HG02885 (cell line): ENCODE measurements around the gene TXNDC8.
"Not testable (repeated sequence)": the region's sequence is repeated elsewhere in the genome, so short reads cannot be mapped to it uniquely, and the experiment has no call there.

Experiments used
- ATAC-seq: cut with Tn5 transposase; IDR thresholded peaks from one replicate; pipeline ENCODE4 v1.9.1; 2021; ENCODE audit warnings: mild to moderate bottlenecking; ENCODE audit not compliant: unreplicated experiment, poor library complexity

Gene TXNDC8

DNA sequence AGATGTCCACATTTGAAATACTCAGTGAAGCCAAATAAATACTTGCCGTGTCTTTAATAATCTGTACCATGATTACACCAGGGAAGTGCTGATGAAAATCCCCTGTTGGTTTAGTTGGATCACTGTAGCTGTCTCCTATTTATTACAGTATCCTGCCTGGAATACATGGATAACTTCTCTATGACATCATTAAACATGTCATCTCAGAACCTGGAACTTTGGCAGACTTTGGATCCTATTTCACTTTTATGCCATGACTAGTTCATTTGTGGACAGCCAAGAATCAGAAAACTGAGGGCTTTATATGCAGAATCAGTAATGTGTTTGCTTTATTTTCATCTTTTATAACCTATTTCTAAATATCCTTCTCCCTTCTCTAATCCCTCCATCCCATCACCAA, at the start of gene TXNDC8:
TSS of gene TXNDC8 (minus strand) at position 137 of the 400 bp plus-strand sequence.
- no peak for ATAC-seq

DNA sequence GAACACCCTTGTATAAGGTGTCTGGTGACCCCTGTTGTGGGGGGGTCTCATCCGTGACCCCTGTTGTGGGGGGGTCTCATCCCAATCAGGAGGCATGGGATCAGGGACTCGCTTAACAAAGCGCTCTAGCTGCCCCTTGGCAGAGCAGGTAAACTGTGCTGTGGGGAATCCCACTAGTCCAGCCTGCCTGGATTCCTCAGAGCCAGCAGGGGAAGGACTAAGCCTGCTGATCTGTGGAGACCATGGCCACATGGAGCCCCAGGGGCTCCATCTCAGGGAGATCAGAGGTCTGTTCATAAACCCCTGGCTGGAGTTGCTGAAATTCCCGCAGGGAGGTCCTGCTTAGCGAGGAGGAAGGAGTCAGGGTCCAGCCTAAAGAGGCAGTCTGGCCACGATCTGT, 45.8 kb upstream of the TXNDC8 start:
- ATAC-seq = no peak

DNA sequence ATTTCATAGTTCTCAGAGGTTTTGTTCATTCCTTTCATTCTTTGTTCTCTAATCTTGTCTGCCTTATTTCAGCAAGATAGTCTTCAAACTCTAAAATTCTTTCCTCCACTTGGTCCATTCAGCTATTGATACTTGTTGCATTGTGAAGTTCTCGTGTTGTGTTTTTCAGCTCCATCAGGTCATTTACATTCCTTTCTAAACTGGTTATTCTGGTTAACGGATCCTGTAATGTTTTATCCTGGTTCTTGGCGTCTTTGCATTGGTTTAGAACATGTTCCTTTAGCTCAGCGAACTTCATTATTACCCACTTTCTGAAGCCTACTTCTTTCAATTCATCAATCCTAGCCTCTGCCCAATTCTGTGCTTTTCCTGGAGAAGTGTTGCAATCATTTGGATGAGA, 45.1 kb upstream of the TXNDC8 start:
- no peak for ATAC-seq

DNA sequence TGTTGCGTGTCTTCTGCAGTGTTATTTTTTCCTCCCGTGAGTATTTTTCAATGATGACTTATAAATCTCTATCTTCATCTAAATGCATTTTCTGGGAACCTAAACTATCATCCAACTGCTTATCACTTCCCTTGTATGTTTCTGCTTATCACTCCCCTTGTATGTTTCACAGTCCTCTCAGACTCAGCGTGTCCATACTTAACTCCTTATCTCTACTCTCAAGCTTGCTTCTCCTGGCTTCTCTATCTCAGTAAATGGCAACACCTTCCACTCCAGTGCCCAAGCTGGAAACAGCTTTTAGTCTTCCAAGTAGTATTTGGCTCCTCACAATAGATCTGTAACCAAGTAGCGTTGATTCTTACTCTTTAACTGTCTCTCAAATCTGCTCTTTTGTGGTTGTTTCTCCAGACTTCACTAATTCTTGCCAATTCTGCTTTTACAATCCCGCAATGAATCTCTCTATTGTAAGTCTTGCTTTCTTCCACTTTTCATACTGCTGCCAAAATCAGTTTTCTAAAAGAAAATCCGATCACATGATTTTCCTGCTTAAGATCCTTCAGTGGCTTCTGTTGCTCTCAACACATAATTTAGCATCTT, 33.8 kb upstream of the TXNDC8 start:
- no peak for ATAC-seq

DNA sequence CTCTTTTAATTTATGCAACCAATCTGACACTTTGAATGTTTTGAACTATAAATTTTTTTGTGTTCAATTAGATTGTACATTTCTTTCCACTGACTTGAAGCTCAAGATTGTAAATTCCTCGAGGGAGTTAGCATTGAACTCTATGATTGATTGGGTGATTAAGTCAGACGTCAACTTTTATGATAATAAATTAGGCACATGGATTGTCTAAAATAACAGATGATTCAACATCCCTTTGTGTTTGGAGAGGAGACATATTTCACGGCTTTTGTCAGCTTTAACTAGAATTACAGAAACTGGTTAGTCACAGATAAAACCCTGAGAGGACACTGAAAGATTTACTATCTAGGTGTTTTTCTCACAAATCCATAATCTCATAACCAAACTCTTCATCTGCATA, 32.7 kb upstream of the TXNDC8 start:
- ATAC-seq = no peak

DNA sequence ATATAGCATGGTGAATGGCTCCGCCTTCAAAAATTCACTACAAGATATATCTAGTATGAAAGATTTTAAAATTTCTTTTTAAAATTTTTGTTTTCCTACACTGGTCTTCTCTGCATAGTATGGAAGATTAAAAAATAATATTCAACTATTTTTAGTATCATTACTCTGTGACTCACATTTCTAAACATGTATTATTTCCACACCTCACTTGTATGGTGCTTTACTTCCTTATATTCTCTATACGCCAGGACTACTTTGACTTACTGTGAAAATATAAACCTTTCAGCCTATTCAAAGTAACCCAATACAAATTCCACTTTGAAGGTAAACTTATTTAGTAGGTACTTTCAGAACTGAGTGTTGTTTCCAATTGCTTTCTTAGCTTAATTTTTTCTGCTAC, 26.8 kb upstream of the TXNDC8 start:
- no peak for ATAC-seq

DNA sequence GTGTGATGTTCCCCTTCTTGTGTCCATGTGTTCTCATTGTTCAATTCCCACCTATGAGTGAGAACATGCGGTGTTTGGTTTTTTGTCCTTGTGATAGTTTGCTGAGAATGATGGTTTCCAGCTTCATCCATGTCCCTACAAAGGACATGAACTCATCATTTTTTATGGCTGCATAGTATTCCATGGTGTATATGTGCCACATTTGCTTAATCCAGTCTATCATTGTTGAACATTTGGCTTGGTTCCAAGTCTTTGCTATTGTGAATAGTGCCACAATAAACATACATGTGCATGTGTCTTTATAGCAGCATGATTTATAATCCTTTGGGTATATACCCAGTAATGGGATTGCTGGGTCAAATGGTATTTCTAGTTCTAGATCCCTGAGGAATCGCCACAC, 21.3 kb upstream of the TXNDC8 start:
- ATAC-seq = not testable (repeated sequence)

DNA sequence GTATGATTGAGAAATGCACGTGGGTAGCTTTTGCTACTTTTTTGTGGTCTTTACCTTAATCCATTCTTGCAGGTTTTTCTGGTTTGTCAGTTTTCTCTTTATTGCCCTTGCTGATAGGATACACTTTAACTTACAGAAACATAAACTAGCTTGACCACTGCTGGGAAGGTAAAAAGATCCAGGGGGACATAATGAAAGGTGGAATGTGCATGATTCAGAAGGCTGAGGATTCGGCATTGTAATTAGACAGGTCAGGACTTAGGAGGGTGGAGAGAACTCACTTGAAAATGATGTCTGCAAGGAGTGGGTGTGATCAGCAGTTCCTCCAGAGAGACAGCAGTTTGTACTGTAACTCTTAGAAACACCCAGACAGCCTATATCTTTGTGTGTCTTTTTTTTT, 19.8 kb upstream of the TXNDC8 start:
- ATAC-seq = no peak

DNA sequence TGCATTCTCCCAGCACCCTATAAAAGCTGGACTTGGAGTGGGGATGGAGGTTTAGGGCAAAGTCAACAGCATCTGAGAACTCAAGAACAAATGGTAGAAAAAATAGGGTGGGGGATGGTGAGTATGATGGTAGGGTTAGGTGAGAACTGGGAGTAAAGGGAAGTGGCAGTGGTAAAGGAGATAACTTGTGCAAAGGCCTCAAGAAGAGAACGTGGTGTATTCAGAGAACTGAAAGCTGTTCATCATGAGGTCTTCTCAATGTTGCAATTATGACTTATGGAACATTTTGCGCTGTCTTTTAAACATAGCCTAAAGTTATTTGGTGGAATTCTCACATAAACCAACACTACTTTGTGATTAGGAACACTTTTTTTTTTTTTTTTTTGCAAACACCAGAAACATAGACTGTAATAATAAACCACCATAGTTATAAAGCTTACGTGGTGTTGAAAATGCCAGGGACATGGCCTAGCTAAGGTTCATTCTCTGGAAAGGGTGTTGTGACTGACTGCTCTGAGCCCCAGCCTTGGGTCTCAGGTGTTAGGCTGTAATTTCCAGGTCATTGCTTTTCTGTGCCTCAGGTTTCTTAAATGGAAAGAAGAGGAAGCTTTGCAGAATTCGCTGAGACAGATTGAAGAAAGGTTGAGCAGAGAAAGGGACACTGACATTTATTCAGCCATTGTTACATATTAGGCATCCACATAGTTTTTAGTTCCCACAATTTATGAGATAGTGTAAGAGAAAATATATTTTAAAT, 19.2 kb upstream of the TXNDC8 start:
- ATAC-seq = no peak

DNA sequence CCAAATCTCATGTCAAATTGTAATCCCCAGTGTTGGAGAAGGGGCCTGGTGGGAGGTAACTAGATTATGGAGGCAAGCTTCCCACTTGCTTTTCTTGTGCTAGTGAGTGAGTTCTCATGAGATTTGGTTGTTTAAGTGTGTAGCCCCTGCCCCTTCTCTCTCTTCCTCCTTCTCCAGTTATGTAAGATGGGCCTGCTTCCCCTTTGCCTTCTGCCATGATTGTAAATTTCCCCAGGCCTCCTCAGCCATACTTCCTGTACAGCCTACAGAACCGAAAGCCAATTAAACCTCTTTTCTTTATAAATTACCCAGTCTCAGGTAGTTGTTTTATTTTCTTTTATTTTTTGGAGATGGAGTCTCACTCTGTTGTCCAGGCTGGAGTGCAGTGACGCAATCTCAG, 18.2 kb upstream of the TXNDC8 start:
- no peak for ATAC-seq

DNA sequence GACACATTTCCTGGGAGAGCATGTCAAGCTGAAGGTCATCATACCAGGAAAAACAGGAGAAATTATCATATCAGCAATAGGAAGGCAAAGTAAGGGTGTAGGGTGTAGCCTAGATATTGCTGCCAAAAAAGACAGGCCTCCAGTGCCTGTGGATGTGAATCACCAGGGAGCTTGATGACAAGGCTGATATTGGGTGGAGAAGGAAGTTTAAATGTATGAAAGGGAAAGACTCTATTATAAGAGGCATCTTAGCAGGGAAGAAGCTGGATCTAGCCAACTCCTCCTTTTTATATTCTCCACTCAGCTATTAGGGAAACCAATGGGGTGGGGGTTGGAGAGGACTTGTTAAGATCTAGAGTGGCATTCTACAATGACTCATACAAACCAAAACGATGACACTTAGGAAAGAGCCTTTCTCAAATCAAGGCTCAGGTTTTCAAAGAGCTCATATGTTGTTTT, 13.4 kb upstream of the TXNDC8 start:
- no peak for ATAC-seq

DNA sequence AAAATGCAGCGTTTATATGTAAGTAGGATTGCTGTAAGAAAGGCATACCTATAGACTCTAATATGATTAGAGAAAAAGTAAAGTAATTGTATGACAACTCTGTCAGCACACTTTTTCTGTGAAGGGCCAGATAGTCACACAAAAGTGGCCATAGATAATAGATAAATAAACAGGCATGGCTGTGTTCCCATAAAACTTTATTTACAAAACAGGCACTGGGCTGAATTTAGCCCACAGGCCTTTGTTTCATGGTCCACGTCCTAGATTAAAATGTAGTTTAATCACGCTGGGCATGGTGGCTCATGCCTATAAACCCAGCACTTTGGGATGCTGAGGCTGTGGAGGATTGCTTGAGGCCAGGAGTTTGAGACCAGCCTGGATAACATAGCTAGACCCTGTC, 8.7 kb upstream of the TXNDC8 start:
- no peak for ATAC-seq

DNA sequence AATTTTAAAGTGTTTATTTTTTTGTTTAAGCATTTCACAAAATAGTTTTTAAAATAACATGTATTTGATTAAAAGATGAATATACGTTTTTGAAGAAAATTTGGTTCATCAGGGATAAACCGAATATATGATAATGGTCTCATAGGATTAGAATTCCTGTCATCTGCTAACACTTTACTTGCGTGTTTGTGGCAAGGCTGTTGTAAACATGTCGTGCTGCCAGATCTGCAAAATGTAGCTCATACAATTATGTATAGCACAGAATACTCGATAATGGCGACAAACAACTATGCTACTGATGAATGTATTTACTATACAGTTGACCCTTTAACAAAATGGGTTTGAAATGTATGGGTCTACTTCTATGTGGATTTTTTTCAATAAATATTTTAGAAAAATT, 7.2 kb upstream of the TXNDC8 start:
- no peak for ATAC-seq

DNA sequence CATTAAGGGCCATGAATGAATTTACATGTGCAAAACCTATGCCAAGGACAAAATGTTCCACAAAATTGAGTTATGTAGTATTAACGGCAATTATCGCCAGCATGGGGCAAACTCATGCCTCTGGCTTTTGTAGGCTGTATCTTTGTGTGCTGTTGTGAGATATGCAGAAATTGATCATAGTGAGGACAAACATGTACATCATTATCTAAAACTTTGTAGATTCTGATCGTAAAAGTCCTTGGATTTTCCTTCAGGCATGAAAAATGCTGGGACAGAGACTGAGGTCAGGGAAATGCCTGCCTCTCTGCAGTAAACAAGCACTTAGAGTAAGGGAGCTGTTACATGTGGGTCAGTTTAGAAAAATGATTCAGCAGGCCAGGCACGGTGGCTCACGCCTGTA, 5.9 kb upstream of the TXNDC8 start:
- ATAC-seq = no peak

DNA sequence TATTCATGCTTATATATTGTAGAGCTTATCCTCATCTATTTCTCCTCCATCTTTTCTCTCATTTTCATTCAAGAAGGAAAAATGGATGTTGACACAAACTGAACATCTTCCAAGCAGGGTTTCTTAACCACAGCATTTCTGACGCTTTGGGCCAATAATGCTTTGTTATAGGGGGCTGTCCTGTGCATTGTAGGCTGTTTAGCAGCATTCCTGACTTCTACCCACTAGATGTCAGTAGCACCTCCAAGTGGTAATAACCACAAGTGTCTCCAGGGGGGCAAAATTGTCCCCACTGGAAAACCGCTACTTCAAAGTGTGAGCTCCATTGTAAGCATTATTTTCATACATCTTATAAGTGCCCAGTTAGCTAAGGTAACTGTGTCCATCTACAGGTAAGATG, 2.6 kb upstream of the TXNDC8 start:
- ATAC-seq = no peak

DNA sequence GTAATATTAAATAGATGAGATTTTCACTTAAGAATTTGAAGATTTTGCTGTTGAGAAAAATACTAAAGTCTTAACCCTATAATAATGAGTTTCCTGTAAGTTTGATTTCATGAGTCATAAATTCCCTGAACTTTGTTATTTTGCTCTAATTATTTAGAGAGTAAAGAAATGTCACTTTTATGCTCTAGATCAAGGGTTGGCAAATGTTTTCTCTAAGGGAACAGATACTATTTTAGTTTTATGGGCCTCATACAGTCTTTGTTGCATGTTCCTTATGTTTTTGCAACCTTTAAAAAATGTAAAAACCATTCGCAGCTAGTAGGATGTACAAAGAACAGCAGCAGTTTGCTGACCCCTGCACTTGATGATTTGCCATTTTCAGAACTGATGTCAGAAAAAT, 480 bp upstream of the TXNDC8 start:
- no peak for ATAC-seq

DNA sequence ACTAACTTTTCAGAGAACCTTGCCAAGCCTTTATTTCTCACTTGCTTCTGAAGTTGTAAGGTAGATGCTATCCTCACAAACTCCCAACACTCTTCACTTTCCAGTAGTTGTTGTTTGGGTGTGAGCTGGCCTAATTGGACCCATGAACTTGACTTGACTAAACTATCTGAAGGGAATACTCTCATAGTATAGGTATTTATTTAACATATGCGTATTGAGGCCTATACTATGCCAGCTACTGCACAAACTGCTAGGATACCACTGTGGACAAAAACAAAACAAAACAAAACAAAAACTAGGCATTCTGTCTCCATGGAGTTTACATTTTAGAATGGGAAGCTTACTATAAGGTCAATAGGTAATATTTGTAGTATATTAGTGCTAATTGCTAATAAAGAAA, 1.3 kb downstream of the TXNDC8 start:
- ATAC-seq = no peak

DNA sequence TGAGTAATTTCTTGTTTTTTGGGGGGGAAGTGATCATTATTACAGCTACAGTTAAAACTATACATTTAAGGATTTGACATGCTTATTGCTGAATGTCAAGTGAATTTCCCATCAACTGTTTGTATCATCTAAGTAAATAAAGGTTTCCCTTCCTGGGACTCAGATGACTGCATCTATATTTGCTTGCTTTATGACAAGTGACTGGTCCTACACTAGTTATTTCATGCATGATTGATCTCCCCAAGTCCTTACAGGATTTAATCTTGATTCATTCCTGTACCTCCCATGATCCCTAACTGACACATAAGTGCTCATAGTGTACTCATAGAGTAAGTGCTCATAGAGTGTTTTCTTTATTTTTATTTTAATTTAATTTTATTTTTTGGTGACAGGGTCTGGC, 2.8 kb downstream of the TXNDC8 start:
- ATAC-seq = no peak

DNA sequence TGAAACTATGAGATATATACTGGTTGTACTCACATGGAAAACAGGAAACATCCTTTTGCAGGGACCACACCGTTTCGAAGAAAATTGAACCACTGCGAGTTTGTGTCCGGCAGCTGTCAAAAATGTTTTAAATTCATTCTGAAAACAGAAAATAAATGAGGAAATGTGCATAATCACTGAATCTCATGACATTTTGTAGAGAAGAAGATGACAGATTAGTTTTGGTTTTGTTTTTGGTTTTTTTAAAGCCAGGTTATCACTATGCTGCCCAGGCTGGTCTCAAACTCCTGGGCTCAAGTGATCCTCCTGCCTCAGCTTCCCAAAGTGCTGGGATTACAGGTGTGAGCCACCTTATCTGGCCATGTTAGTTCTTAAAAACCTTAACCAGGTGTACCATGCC, 3.5 kb downstream of the TXNDC8 start:
- peak; percentile 59 for ATAC-seq

DNA sequence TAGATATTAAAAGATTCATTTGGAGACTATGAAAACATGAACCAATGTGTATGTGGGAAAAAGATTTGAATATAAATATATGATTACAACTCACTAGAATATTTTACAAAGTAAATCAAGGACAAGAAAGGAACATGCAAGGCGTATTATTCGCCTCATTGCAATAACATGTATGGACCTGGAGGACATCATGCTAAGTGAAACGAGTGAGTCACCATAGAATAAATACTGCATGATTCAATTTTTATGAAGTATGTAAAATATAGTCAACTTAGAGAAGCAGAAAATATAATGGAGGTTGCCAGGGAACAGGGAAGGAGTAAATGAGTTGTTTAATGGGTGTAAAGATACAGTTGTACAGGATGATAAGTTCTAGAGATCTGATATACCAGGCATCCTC, 4.9 kb downstream of the TXNDC8 start:
- no peak for ATAC-seq

DNA sequence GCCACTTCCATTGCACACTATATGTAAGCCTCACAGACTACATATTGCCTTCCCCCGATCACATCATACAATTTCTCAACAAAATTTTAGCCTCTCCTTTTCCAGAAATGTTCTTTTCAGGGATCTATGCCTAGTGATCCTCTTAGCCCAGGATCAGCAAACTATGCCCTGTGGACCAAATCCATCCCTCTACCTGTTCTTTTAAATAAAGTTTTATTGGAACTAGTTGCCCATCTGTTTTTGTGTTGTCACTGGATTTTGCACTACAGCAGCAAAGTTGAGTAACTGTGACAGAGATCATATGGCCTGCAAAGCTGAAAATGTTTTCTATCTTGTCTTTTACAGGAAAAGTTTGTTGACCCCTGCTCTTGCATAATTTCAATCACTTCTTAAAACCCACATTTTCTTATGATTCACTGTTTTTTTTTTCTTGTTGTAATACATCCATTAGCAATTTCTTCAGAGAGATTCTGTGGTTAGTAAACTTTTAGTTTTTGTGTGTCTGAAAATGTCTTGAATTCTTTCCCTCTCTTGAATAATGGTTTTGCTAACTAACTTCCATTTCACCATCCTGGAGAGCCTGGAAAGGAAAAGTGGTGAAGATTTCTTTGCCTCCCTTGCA, 7.1 kb downstream of the TXNDC8 start:
- ATAC-seq = no peak
